ENCODE data around the gene ANXA3. TPM values are rescaled to one million over a fixed set of nuclear protein-coding genes. Genes with fewer than 3 reads are reported as not detected.
"Not testable (repeated sequence)": the region's sequence is repeated elsewhere in the genome, so short reads cannot be mapped to it uniquely, and the experiment has no call there.

The ANXA3 gene
- total and polyA plus RNA-seq, 3 experiments from 2014 or later = not detected

DNA sequence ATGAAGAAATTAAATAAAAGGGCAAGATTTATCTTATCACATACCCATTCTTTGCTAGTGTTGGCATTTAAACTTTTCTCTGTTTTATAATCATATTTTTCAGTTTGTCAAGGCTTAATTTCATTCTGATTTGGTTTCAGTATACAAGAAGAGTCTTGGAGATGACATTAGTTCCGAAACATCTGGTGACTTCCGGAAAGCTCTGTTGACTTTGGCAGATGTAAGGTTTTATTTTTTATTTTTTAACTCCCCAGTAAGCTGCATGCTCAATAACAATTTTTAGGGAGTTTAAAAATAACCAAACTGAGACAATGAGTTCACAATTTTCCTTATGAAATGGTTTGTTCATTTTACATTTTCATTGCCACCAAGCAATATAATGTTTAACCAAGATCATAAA is 39.8 kb downstream of the ANXA3 start:
- H3K36me3 ChIP-seq (ENCODE audit: insufficient read depth, low read length) = no peaks in the 10 kb centered on the region

DNA sequence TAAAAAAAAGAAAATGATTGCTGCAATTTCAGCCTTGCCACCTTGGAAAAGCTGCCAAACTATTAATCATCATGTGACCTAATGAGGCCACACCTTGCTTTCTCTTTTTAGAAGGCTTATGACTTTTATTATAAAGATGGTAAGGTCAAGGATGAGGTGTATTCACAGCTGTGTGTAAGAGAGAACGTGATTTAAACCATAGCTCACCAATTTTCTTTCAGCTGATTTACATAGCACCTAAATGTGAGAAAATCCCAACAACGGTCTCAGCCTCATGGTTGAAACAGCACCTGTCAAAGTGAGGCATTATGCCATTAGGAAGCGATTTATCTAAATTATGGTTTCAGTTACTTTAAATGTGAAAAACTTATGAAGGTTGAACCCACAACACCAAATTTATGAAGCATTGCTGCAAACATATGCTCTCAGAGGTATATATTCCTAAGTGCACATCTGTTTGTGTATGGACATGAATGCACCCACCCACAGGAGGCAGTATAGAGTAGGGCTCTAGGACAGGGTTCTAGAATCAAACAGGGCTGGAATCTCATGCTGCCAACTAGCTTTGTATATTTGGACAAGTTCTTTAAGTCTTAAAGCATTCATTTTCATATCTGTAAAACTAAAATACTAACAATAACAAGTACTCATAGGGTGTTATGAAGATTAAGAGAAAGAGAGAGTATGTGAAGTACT is 40.7 kb downstream of the ANXA3 start:
- Mint-ChIP-seq H3K9me3 (no peaks in the 10 kb centered on the region), H3K4me3 (no peak overlapping the region), H3K27ac (no peak overlapping the region), H3K4me1 (no peaks in the 10 kb centered on the region), H3K36me3 (no peaks in the 10 kb centered on the region), H3K27me3 (peaks cover 0 to 15% of the 10 kb centered on the region in 2 donors)
- ChIA-PET POLR2A (no interaction called here), CTCF (no interaction called here)
- Histone ChIP-seq H3K4me3 (ENCODE audit: low read length) (no peak overlapping the region), H3K27ac (ENCODE audit: low read depth, low read length) (no peak overlapping the region), H3K4me1 (ENCODE audit: insufficient read depth, low read length) (no peaks in the 10 kb centered on the region), H3K9me3 (ENCODE audit: low read length) (no peaks in the 10 kb centered on the region), H3K27me3 (ENCODE audit: insufficient read depth, low read length, poor library complexity, severe bottlenecking) (no peaks in the 10 kb centered on the region), H3K36me3 (ENCODE audit: insufficient read depth, low read length) (no peaks in the 10 kb centered on the region)
- peak in 1 of 5 donors; percentile 3 for DNase-seq

More for the DNA sequence above, 39.8 kb downstream of the ANXA3 start:
- no peak overlapping the region for H3K4me3 ChIP-seq (ENCODE audit: low read length)
- H3K4me1 ChIP-seq (ENCODE audit: insufficient read depth, low read length) = no peaks in the 10 kb centered on the region
- H3K27me3 ChIP-seq (ENCODE audit: insufficient read depth, low read length, poor library complexity, severe bottlenecking) = no peaks in the 10 kb centered on the region
- DNase-seq = no peak
- Mint-ChIP-seq H3K36me3 (no peaks in the 10 kb centered on the region), H3K4me3 (no peak overlapping the region), H3K4me1 (no peaks in the 10 kb centered on the region), H3K27ac (no peak overlapping the region), H3K27me3 (peaks cover 0 to 15% of the 10 kb centered on the region in 2 donors), H3K9me3 (no peaks in the 10 kb centered on the region)
- H3K9me3 ChIP-seq (ENCODE audit: low read length) = no peaks in the 10 kb centered on the region
- POLR2A ChIA-PET = no interaction called here
- no peak overlapping the region for H3K27ac ChIP-seq (ENCODE audit: low read depth, low read length)
- CTCF ChIA-PET = no interaction called here

DNA sequence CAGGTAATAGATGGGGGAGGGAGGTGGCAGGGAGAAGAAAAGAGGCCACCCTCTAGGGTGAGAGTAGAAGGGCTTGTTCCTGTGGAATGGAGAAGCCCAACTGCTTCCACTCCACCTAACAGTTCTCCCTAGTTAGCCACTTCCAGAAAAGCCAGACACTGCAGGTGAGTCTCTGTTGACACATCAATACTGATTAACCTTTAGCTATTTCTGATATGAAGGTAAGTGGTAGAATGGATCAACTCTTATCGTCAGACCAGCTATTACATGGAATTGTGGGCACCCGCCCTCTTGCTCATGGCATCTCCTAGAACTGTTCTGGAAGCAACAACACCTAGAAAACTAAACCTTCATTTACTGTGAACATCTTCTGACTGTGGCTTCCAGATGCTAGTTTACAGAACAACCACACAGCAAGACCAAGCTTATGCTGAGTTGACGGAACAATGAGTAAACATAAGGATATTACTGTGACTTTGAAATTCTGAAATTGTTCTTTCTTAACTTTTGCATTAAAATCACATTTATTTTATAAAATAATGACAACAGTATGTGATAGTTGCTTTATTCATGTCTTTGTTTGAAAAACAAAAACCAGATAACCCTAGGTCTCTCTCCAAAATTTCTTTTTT is 44.7 kb downstream of the ANXA3 start:
- POLR2A ChIA-PET = no interaction called here
- no peaks in the 10 kb centered on the region for H3K9me3 Mint-ChIP-seq
- Histone ChIP-seq H3K27me3 (ENCODE audit: insufficient read depth, low read length, poor library complexity, severe bottlenecking) (no peaks in the 10 kb centered on the region), H3K4me1 (ENCODE audit: insufficient read depth, low read length) (no peaks in the 10 kb centered on the region), H3K27ac (ENCODE audit: low read depth, low read length) (no peak overlapping the region), H3K4me3 (ENCODE audit: low read length) (no peak overlapping the region), H3K36me3 (ENCODE audit: insufficient read depth, low read length) (no peaks in the 10 kb centered on the region), H3K9me3 (ENCODE audit: low read length) (no peaks in the 10 kb centered on the region)
- H3K36me3 Mint-ChIP-seq = no peaks in the 10 kb centered on the region
- no peak overlapping the region for H3K4me3 Mint-ChIP-seq
- peaks cover 0 to 23% of the 10 kb centered on the region in 2 donors for H3K27me3 Mint-ChIP-seq
- no peak overlapping the region for H3K27ac Mint-ChIP-seq
- no peak for DNase-seq
- CTCF ChIA-PET = no interaction called here
- H3K4me1 Mint-ChIP-seq = no peaks in the 10 kb centered on the region

DNA sequence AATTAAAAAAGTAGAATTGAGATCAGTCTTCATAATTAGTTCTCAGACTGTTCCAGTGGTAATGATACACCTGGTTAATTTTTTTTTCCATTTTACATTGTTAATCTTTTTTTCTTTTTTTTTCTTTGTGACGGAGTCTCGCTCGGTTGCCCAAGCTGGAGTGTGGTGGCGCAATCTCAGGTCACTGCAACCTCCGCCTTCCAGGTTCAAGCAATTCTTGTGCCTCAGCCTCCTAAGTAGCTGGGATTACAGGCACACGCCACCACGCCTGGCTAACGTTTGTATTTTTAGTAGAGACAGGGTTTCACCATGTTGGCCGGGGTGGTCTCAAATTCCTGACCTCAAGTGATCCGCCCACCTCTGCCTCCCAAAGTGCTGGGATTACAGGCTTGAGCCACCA is 46.9 kb downstream of the ANXA3 start:
- H3K4me1 ChIP-seq (ENCODE audit: insufficient read depth, low read length); H3K9me3 Mint-ChIP-seq; H3K36me3 Mint-ChIP-seq; H3K27ac ChIP-seq (ENCODE audit: low read depth, low read length); H3K36me3 ChIP-seq (ENCODE audit: insufficient read depth, low read length); H3K4me3 ChIP-seq (ENCODE audit: low read length); H3K4me1 Mint-ChIP-seq; POLR2A ChIA-PET; H3K9me3 ChIP-seq (ENCODE audit: low read length); H3K27ac Mint-ChIP-seq; DNase-seq; H3K27me3 ChIP-seq (ENCODE audit: insufficient read depth, low read length, poor library complexity, severe bottlenecking); H3K4me3 Mint-ChIP-seq: not testable (repeated sequence)
- peaks cover 3 to 34% of the 10 kb centered on the region in 2 donors for H3K27me3 Mint-ChIP-seq
- CTCF ChIA-PET = interaction anchor here (1.9 kb wide), 1 partner anchor 10 kb away, joined by 5 read pairs; no protein-coding TSS in a partner anchor

DNA sequence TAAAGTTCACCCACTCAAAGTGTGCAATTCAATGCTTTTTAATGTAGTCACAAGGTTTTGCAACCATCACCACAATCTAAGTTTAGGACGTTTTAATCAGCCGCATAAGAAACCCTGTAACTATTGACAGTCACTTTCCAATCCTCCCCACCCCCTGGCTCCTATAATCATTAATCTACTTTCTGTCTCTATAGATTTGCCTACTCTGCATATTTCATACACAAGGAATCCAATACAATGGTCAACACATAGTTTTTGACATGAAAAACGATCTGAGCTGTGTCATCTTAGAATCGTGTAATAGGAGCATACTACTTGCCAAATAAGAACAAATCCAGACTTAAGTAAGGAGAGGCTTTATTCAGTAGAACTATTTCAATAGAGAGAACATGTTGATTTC is 47.6 kb downstream of the ANXA3 start:
- Mint-ChIP-seq H3K4me1 (no peaks in the 10 kb centered on the region), H3K4me3 (no peak overlapping the region), H3K27ac (no peak overlapping the region), H3K27me3 (peaks cover 3 to 38% of the 10 kb centered on the region in 2 donors), H3K36me3 (no peaks in the 10 kb centered on the region), H3K9me3 (no peaks in the 10 kb centered on the region)
- Histone ChIP-seq H3K9me3 (ENCODE audit: low read length) (no peaks in the 10 kb centered on the region), H3K36me3 (ENCODE audit: insufficient read depth, low read length) (no peaks in the 10 kb centered on the region), H3K4me1 (ENCODE audit: insufficient read depth, low read length) (no peaks in the 10 kb centered on the region), H3K27me3 (ENCODE audit: insufficient read depth, low read length, poor library complexity, severe bottlenecking) (no peaks in the 10 kb centered on the region), H3K4me3 (ENCODE audit: low read length) (no peak overlapping the region), H3K27ac (ENCODE audit: low read depth, low read length) (no peak overlapping the region)
- ChIA-PET POLR2A (no interaction called here), CTCF (interaction anchor here (1.9 kb wide), 1 partner anchor 9 kb away, joined by 5 read pairs; no protein-coding TSS in a partner anchor)
- no peak for DNase-seq

DNA sequence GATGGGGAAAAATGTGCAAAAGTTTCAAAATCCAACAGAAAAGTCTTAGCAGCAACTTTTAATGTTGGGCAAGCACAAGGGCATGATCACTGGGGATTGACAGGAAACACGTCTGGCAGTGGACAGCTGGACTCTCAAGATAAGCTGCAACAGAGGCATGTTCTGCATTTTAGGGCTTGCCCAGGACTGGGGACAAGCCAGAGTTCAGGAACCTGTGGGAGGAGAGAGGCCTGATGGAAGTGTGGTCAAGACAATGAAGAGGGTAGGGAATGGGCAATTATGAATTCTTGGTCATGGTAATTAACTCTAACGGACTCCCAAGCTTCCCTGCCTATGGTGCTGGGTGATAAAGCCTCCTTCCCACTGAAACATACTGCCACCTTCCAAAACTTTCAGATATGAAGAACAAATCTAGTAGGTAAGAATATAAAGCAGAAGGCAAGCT is 48.4 kb downstream of the ANXA3 start:
- ChIA-PET CTCF (no interaction called here), POLR2A (no interaction called here)
- Mint-ChIP-seq H3K27ac (no peak overlapping the region), H3K27me3 (peaks cover 4 to 38% of the 10 kb centered on the region in 2 donors), H3K36me3 (no peaks in the 10 kb centered on the region), H3K4me1 (no peaks in the 10 kb centered on the region), H3K4me3 (no peak overlapping the region), H3K9me3 (no peaks in the 10 kb centered on the region)
- no peaks in the 10 kb centered on the region for H3K4me1 ChIP-seq (ENCODE audit: insufficient read depth, low read length)
- no peaks in the 10 kb centered on the region for H3K27me3 ChIP-seq (ENCODE audit: insufficient read depth, low read length, poor library complexity, severe bottlenecking)
- H3K9me3 ChIP-seq (ENCODE audit: low read length) = no peaks in the 10 kb centered on the region
- H3K27ac ChIP-seq (ENCODE audit: low read depth, low read length) = no peak overlapping the region
- no peak overlapping the region for H3K4me3 ChIP-seq (ENCODE audit: low read length)
- no peaks in the 10 kb centered on the region for H3K36me3 ChIP-seq (ENCODE audit: insufficient read depth, low read length)
- no peak for DNase-seq

DNA sequence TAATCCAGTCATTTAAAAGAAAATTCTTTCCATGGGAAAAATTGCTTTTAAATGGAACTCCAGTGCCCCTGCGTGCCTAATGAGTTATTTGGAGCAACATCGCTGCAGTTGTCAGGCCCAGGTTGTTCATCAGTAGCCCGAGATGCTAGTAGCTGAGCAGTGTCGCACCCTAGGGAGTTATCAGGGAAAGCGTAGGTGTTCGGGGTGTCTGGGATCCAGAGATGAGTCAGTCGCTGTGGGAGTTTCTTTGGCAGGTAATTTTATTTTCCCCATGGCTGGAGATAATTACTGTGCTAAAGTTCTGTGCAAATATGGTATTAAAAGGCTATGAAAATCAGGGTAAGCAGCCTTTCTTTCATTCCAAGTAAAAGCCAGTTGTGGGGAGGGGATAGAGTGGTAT is 49.4 kb downstream of the ANXA3 start:
- peaks cover 5 to 32% of the 10 kb centered on the region in 2 donors for H3K27me3 Mint-ChIP-seq
- no peak for DNase-seq
- H3K36me3 Mint-ChIP-seq = no peaks in the 10 kb centered on the region
- Histone ChIP-seq H3K4me1 (ENCODE audit: insufficient read depth, low read length) (no peaks in the 10 kb centered on the region), H3K36me3 (ENCODE audit: insufficient read depth, low read length) (no peaks in the 10 kb centered on the region), H3K4me3 (ENCODE audit: low read length) (no peak overlapping the region), H3K27ac (ENCODE audit: low read depth, low read length) (no peak overlapping the region), H3K27me3 (ENCODE audit: insufficient read depth, low read length, poor library complexity, severe bottlenecking) (no peaks in the 10 kb centered on the region), H3K9me3 (ENCODE audit: low read length) (no peaks in the 10 kb centered on the region)
- no peaks in the 10 kb centered on the region for H3K4me1 Mint-ChIP-seq
- ChIA-PET POLR2A (no interaction called here), CTCF (no interaction called here)
- H3K27ac Mint-ChIP-seq = no peak overlapping the region
- no peak overlapping the region for H3K4me3 Mint-ChIP-seq
- H3K9me3 Mint-ChIP-seq = no peaks in the 10 kb centered on the region

DNA sequence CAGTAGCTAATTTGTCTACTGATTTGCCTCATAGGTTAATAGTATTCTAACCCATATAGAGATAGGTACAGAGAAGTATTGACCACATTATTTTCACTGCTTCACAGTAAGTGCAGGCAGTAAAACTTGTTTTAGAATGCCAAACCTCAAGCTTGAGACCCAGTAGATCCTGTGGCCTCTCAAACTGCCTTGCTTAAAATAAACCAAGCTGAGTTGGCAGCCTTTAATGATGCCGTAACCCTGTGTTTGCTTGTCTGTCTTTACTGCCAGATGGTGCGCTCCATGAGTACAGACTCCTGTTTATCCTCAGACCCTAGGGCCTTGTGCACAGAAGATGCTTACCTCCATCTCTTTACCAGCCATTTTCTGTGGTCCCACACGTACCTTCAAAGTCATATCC is 50.8 kb downstream of the ANXA3 start:
- Mint-ChIP-seq H3K27ac (no peak overlapping the region), H3K36me3 (no peaks in the 10 kb centered on the region), H3K9me3 (no peaks in the 10 kb centered on the region), H3K27me3 (peaks cover 5 to 32% of the 10 kb centered on the region in 2 donors), H3K4me1 (no peaks in the 10 kb centered on the region), H3K4me3 (no peak overlapping the region)
- CTCF ChIA-PET = no interaction called here
- H3K4me3 ChIP-seq (ENCODE audit: low read length) = no peak overlapping the region
- H3K4me1 ChIP-seq (ENCODE audit: insufficient read depth, low read length) = no peaks in the 10 kb centered on the region
- no peaks in the 10 kb centered on the region for H3K36me3 ChIP-seq (ENCODE audit: insufficient read depth, low read length)
- POLR2A ChIA-PET = no interaction called here
- no peak overlapping the region for H3K27ac ChIP-seq (ENCODE audit: low read depth, low read length)
- H3K27me3 ChIP-seq (ENCODE audit: insufficient read depth, low read length, poor library complexity, severe bottlenecking) = no peaks in the 10 kb centered on the region
- H3K9me3 ChIP-seq (ENCODE audit: low read length) = no peaks in the 10 kb centered on the region
- no peak for DNase-seq
